ELR (cell line): Measurements from ENCODE around the gene ATXN1.
A peak's percentile ranks its signal among the peaks of the same experiment; 100 is the strongest.

Experiments used
- DNase-seq: peaks from one replicate; pipeline ENCODE4 v3.0.0-alpha.2; 2015; ENCODE audit warnings: low read depth

ATXN1 gene

DNA sequence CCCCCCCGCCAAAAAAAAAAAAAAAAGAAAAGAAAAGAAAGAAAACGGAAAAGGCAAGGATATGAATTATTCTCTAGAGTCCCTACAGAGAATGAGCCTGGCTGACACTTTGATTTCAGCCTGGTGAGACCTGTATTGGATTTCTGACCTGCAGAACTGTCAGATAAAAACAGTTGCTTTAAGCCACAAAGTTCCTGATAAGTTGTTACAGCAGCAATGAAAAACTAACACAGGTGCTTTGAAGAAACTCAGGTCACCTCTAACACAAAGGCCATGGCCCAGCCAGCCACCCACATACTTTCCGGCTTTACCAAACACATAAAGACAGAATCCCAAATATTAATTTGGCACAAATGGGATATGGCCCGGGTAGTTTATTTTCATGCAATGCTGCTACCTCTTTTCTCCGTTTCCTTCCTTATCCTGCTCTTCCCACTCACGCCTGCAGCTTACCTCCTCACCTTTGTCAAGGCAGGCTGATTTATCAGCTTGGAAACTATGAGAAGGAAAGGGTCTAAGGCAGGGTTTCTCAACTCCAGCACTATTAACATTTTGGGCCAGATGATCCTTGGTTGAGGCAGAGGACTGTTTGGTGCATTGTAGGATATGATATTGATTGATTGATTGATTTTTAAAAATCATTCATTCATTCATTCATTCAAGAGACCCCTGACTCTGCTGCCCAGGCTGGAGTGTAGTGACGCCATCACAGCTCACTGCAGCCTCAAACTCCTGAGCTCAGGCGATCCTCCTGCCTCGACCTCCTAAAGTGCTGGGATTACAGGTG lies 88.1 kb downstream of the ATXN1 start:
- no peak for DNase-seq

GRCh38 chr6:16671302-16672289 lies 89.7 kb downstream of the ATXN1 start:
- no peak for DNase-seq

DNA sequence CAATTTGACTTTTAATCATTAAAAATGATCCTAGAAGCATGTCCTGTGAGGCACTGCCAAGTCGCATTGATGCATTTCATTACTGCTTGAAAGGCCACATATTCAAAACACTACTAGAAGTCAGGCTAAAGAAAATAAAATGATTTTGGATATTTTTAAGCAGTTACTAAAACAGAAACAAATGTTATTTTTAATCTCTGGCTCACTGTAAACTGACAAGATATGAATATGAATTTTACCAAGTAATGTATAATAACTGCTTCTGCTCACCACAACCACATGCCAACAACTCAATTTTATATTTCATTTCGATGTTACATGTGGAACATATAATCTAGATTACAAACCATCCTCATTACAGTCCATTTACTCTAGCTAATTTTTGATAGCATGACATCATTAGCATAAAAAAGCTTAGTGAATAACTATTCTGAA lies 90.6 kb downstream of the ATXN1 start:
- no peak for DNase-seq

DNA sequence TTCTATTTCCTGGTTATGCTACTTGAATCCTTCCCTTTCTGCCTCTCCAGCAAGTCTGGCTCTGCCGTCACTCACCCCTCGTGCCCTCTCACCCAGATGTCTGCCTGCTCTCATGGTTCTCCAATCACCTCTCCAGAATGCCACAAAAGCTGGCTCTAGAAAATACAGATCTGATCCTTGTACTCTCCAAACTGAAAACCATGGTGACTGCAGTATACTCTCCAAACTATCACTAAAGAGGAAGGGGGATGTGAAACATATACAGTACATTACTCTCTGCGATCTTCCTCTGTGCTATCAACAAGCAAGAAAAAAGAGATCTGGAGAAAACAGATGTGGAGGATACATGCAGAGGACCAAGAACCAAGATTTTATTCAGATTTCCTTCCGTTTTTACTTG lies 91.1 kb downstream of the ATXN1 start:
- no peak for DNase-seq

DNA sequence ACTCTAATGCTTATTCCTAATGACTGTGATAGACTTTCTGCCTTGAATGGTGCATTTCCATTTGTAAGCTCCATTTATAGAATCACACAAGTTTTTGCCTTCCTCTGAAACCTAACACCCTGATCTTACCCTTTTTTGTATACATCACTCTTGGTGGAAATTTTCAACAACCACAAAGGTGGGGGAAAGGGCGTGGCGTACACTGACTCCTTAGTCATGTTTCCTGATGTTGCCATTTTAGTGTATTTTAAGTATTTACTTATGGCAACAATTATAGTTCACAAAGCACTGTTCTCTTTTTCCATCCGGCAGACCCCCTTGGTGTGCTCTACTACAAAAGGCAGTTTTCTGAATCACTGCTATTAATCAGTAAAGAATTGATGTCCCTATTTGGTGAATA lies 92.0 kb downstream of the ATXN1 start:
- DNase-seq: peak; percentile 77

- DNase-seq: no peak
Observed at GRCh38 chr6:16667509-16667908, 93.8 kb downstream of the ATXN1 start.

DNA sequence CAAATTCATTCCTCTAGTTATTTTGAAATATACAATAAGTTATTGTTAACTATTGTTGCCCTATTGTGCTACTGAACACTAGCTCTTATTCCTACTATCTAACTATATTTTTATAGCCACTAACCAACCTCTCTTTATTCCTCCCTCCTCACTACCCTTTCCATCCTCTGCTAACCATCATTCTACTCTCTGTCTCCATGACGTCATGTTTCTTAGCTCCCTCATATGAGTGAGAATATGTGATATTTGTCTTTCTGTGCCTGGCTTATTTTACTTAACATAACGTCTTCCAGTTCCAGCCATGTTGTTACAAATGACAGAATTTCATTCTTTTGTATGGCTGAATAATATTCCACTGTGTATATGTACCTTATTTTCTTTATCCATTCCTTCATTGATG lies 95.3 kb downstream of the ATXN1 start:
- DNase-seq: no peak

DNA sequence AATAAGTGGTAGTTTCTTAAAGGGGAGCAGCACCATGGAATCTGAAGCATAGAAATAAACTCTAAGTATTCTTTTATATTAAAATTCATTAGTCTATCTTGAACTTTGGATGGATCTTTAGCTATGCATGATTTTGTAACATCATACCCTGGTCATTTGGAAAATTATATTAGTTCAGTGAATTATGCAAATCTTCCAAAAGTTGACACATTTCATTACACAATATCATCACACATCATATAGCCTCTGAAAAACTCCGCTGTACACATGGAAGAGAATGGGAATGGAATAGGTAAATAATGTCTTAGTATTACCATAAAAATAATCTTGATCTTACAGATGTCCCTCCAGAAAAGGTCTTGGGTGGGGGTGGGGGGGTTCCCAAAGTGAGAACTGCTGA lies 96.1 kb downstream of the ATXN1 start:
- no peak for DNase-seq

- no peak for DNase-seq
Observed at GRCh38 chr6:16663901-16664300, 97.4 kb downstream of the ATXN1 start.

DNA sequence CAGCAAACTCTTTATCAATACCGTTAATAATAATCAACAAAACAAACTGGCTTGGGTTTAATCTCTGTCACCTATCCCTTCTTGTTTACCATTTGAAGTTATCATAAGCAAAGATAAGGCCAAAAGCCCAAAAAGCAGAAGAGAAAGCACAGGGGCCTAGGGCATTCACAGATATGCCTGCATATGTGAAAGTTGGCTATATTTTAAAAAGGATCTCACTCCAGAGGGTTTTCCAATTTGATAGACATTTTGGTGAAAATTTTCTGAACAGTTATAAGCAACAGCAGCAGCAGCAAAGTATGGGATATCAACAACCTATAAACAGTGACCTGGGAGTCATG lies 101.1 kb downstream of the ATXN1 start:
- no peak for DNase-seq

DNA sequence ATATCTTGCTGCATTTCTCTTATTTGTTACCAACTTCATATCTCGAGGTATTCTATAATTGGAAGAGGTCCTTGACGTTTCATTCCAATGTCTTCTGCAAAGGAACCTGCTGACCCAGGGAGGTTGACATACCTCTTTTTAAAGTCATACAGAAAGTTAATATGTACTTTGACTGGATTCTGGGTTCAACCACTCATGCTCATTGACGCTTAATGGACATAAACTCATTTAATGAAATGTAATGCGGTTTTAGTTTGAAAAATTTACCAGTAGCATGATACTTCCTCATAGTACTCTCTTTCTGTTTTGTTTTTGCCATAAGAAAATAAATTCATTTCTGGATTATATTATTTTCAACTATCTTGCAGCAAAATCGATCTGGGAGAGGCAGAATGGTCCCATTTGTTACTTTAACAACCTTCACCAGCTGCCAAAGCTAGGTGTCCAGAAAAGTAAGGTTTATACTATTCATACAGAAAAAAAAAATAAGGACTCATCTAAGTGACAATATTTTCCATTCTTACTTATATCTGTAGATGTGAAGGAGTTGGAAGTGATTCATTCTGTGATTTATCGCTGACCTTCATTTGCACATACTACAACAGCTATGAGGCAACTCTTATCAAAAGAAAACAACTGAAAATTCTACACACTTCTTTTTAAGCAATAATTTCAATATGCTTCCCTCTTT lies 101.6 kb downstream of the ATXN1 start:
- no peak for DNase-seq

- DNase-seq: no peak
Observed at GRCh38 chr6:16658348-16659034, 102.8 kb downstream of the ATXN1 start.

DNA sequence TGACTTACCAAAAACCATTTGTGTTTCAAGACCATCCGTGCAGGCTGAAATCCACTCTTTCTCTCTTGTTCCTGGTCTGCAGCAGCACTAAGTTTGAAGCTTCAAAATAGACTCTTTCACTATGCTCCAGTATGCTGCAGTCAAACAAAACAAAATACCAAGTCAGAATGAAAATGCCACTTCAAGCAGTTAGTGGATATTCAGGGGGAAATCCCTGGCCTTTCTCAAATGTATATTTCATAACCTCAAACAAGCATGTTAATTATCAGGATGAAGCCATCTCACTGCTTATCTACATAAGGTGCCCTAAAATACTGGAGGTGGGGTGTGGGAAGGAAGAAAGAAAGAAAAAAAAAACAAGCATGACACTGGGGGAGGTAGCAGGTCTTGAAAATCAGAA lies 103.5 kb downstream of the ATXN1 start:
- DNase-seq: no peak

- DNase-seq: no peak
Observed at GRCh38 chr6:16656451-16656850, 104.8 kb downstream of the ATXN1 start.

GRCh38 chr6:16654701-16655100 lies 106.6 kb downstream of the ATXN1 start:
- no peak for DNase-seq

DNA sequence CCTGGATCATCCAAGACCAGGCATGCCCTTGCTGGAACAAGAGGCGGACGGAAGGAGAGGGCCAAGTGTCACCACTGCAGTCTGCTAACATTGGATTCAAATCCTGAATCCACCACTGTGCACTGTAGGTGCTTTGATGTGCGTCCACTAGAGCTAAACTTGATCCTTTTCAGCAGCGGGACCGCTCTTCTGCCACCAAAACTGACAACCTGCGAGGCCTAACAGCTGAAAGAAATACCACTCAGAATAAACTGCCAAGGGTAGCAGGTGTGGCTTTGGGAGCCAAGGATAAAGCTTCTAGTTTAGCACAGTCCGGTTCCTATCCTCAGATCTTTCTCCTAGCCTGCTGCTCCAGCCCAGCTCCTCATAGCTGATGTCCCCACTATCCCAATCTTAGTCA lies 108.0 kb downstream of the ATXN1 start:
- DNase-seq: no peak

DNA sequence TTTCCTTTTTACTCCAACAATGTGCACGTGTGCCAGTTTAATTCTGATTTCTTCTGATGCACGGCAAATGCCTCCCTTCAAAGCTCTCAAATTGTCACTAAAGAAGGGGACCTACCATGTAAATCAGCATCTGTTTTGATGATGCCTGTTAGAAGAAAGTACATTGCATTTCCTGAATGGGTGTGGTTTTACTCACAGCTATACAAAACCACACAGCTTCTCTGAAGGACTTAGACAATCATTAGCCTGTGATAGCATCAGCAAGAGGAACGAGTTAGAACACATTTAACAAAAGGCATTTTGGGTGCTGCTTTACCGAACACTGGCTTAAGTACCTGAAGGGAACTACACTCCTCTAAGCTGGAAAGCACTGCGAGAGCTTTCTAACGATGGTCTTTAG lies 109.4 kb downstream of the ATXN1 start:
- DNase-seq: no peak

DNA sequence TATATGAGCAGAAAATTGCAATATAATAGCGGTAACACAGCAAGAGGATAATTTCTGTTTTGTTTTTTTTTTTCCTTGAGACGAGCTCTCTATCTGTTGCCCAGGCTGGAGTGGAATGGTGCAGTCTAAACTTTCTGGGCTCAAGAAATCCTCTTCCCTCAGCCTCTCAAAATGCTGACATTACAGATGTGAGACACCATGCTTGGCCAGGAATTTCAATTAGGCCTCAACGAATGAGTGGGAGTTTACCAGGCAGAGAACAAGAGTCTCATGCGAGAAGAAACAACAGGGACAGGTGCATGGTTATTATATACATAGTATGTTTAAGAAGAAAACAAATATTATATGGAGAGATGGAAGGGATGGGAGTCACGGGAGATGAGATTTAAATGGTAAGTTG lies 111.4 kb downstream of the ATXN1 start:
- no peak for DNase-seq

- DNase-seq: no peak
Observed at GRCh38 chr6:16649241-16649640, 112.0 kb downstream of the ATXN1 start.

DNA sequence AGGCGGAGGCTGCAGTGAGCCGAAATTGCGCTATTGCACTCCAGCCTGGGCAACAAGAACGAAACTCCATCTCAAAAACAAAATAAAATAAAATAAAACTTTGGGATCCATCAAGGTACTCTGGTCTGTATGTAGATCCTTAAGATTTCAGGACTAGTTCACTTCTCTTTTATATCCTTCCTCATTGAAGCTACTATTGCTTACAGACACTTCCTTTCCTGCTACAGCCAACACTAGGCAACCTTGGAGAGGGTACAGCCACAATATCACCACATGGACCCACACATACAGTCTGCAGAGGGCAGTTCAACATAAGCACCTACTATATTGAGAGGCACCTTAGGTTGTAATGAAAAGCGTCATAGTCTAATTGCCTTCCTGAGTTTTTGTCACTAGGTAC lies 113.3 kb downstream of the ATXN1 start:
- DNase-seq: no peak

- no peak for DNase-seq
Observed at GRCh38 chr6:16647422-16647821, 113.8 kb downstream of the ATXN1 start.
